ENCODE data around the gene B9D1. TPM values are rescaled to one million over a fixed set of nuclear protein-coding genes. Genes with fewer than 3 reads are reported as not detected.

B9D1 gene
- total and polyA plus RNA-seq, 9 of the 15 experiments (the other 6 are each of a cell fraction or from before 2014, with no cell fraction given) = 8.9 to 28.0 (median 17.9) TPM

DNA sequence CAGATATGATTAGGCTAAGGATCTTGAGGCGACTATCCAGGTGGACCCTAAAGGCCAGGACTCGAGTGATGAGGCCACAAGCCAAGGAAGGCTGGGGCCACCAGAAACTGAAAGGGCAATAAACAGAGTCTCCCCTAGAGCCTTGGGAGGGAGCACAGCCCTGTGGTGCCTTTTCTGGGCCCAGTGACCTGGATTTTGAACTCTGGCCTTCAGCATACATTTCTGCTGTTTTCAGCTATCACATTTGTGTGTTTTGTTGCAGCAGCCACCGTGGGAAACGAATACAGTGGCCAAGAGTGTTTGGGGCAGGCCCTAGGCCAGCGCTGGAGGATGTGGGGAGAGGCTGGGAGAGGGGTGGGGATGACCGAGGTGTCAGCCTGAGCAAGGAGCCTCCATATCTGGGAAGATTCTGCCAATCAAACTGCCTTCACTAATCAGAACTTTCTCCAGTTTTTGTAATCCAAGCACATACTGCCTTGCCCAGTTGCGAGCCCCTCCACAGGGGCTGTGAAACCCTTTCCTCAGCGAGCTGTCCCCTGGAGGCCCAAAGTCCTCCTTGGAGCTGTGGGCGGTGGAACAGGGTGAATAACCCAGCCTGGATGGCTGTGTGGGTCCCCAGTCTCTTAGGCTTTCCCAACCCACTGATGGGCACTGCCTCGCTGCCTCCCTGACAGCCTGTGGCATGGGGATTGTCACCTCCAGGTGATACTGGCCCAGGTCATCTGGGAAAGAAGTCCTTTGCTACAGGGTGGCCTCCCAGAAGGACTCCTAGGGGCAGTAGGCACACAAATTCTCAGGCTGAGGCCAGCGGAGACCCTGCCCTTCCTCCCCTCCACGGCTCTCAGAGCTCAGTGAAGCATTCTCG, 16.8 kb downstream of the B9D1 start:
- H3K36me3 ChIP-seq (ENCODE audit: control insufficient read depth, insufficient read depth, low read length) = no peaks in the 10 kb centered on the region
- H3K79me2 ChIP-seq (ENCODE audit: control insufficient read depth, insufficient read depth, low read length) = no peaks in the 10 kb centered on the region
- H3K9ac ChIP-seq (ENCODE audit: insufficient read depth in 1 of 2, low read depth in 2 of 2, low read length in 2 of 2) = peak overlapping the region; percentile 38 to 84; a peak in 3 of 4 replicates
- 77% methylated on average over 11 of the region's 13 CpGs for WGBS (ENCODE audit: insufficient coverage, low coverage, missing lambda C conversion rate)
- TF ChIP-seq ZNF561 (CRISPR knock-in tag; conservative IDR thresholded peaks at IDR 0.05) = no peak
- TF ChIP-seq, protein P1, sequence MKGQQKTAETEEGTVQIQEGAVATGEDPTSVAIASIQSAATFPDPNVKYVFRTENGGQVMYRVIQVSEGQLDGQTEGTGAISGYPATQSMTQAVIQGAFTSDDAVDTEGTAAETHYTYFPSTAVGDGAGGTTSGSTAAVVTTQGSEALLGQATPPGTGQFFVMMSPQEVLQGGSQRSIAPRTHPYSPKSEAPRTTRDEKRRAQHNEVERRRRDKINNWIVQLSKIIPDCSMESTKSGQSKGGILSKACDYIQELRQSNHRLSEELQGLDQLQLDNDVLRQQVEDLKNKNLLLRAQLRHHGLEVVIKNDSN (CRISPR knock-in tag; IDR thresholded peaks at IDR 0.05) = peak; percentile 43; the same call in 1 of the 2 replicates
- no TSS peak for BruUV-seq (replicated peaks)
- no peak for DNase-seq (ENCODE audit: extremely low read depth in 1 of 4, low spot score in 3 of 4)
- H3K9me3 ChIP-seq (replicated peaks; ENCODE audit: control insufficient read depth, insufficient read depth, low read depth, low read length) = no peaks in the 10 kb centered on the region
- no peak overlapping the region for H3K4me2 ChIP-seq (ENCODE audit: insufficient read depth, low read length)
- no peak for FAIRE-seq
- peak overlapping the region; percentile 79; the same call in 1 of the 3 replicates for H3K27ac ChIP-seq (ENCODE audit: extremely low read depth, low read depth, low read length)
- POLR2A ChIA-PET = no interaction called here
- no peaks in the 10 kb centered on the region for H3K27me3 ChIP-seq (ENCODE audit: control insufficient read depth in 2 of 2, insufficient read depth in 2 of 2, low read length in 2 of 2)
- H4K20me1 ChIP-seq (replicated peaks; ENCODE audit: control insufficient read depth, insufficient read depth, low read length) = no peaks in the 10 kb centered on the region; the same call in 1 of the 2 replicates
- intact Hi-C loops (cut with micrococcal nuclease) = no loop called here
- CTCF ChIA-PET (ENCODE audit: low intra/inter-chr PET ratio) = no interaction called here
- no peak overlapping the region for H2AFZ ChIP-seq (ENCODE audit: low read depth, low read length)
- no peak overlapping the region for H3K4me3 ChIP-seq
- no peaks in the 10 kb centered on the region for H3K9me1 ChIP-seq (ENCODE audit: control insufficient read depth, insufficient read depth, low read length)
- no peak for ATAC-seq
- peaks cover 22 to 47% of the 10 kb centered on the region in 2 experiments for H3K4me1 ChIP-seq (replicated peaks in 1 of 2; ENCODE audit: control insufficient read depth in 2 of 2, insufficient read depth in 2 of 2, low read length in 2 of 2)
- in situ Hi-C loops (cut with MboI) = no loop called here

GRCh38 chr17:19345067-19345460, 17.5 kb downstream of the B9D1 start:
- Histone ChIP-seq H3K4me1 (replicated peaks in 1 of 2; ENCODE audit: control insufficient read depth in 2 of 2, insufficient read depth in 2 of 2, low read length in 2 of 2) (peaks cover 22 to 47% of the 10 kb centered on the region in 2 experiments), H3K27me3 (ENCODE audit: control insufficient read depth in 2 of 2, insufficient read depth in 2 of 2, low read length in 2 of 2) (no peaks in the 10 kb centered on the region), H3K9me1 (ENCODE audit: control insufficient read depth, insufficient read depth, low read length) (no peaks in the 10 kb centered on the region), H3K4me3 (no peak overlapping the region), H3K36me3 (ENCODE audit: control insufficient read depth, insufficient read depth, low read length) (no peaks in the 10 kb centered on the region), H4K20me1 (replicated peaks; ENCODE audit: control insufficient read depth, insufficient read depth, low read length) (no peaks in the 10 kb centered on the region; the same call in 1 of the 2 replicates), H3K9me3 (replicated peaks; ENCODE audit: control insufficient read depth, insufficient read depth, low read depth, low read length) (no peaks in the 10 kb centered on the region), H3K79me2 (ENCODE audit: control insufficient read depth, insufficient read depth, low read length) (no peaks in the 10 kb centered on the region), H3K4me2 (ENCODE audit: insufficient read depth, low read length) (no peak overlapping the region), H3K9ac (ENCODE audit: insufficient read depth in 1 of 2, low read depth in 2 of 2, low read length in 2 of 2) (0 out of 4 replicates have a peak overlapping the region, but pooled peaks of 1 of the 2 experiments have one; percentile 45), H2AFZ (ENCODE audit: low read depth, low read length) (no peak overlapping the region), H3K27ac (ENCODE audit: extremely low read depth, low read depth, low read length) (no peak overlapping the region)
- intact Hi-C loops (cut with micrococcal nuclease) (no loop called here), in situ Hi-C loops (cut with MboI) (no loop called here)
- FAIRE-seq = no peak
- ATAC-seq = no peak
- no TSS peak for BruUV-seq (replicated peaks)
- no peak for DNase-seq (ENCODE audit: extremely low read depth in 1 of 4, low spot score in 3 of 4)
- POLR2A ChIA-PET = no interaction called here
- TF ChIP-seq, protein P2, sequence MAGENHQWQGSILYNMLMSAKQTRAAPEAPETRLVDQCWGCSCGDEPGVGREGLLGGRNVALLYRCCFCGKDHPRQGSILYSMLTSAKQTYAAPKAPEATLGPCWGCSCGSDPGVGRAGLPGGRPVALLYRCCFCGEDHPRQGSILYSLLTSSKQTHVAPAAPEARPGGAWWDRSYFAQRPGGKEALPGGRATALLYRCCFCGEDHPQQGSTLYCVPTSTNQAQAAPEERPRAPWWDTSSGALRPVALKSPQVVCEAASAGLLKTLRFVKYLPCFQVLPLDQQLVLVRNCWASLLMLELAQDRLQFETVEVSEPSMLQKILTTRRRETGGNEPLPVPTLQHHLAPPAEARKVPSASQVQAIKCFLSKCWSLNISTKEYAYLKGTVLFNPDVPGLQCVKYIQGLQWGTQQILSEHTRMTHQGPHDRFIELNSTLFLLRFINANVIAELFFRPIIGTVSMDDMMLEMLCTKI (IDR thresholded peaks at IDR 0.05; ENCODE audit: partially characterized antibody) = no peak
- TF ChIP-seq ZNF324 (CRISPR knock-in tag; IDR thresholded peaks at IDR 0.05) = no peak
- TF ChIP-seq RAD51 (IDR thresholded peaks at IDR 0.05; ENCODE audit: borderline replicate concordance, low read depth) = peak; percentile 19; the same call in 1 of the 2 replicates
- TF ChIP-seq ZNF57 (CRISPR knock-in tag; IDR thresholded peaks at IDR 0.05) = no peak
- TF ChIP-seq MTF1 (CRISPR knock-in tag; IDR thresholded peaks at IDR 0.05; ENCODE audit: borderline replicate concordance) = no peak
- no peak for TF ChIP-seq SMC3 (conservative IDR thresholded peaks at IDR 0.05; ENCODE audit: insufficient read depth, low read depth, low read length)
- no peak for TF ChIP-seq BRD9 (IDR thresholded peaks at IDR 0.05; ENCODE audit: low read depth, partially characterized antibody)
- TF ChIP-seq TRIM28 (IDR thresholded peaks at IDR 0.05) = no peak
- CTCF ChIA-PET (ENCODE audit: low intra/inter-chr PET ratio) = no interaction called here
- 75% methylated on average over 6 of the region's 7 CpGs for WGBS (ENCODE audit: insufficient coverage, low coverage, missing lambda C conversion rate)

Data from K562 (cell line).